ENCODE data around the gene ARAP2.

DNA sequence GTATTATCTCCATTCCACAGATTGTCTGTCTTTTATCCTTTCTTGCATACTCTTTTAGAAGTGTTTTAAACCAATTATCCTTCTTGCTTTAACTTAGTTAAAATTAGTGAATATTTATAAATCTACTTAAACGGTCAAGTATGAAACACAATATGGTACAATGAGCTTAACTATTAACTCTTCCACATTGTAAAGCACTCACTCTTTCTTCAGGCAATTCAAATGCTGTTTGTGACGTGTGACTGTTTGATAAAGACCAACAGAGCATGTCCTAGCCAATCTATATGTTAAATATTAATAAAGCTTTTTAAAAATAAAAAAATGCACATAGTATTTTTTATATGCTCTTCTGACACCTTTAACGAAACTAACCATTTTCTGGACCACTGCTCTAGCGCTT lies 192.7 kb downstream of the ARAP2 start:
- TF ChIP-seq, protein P1, sequence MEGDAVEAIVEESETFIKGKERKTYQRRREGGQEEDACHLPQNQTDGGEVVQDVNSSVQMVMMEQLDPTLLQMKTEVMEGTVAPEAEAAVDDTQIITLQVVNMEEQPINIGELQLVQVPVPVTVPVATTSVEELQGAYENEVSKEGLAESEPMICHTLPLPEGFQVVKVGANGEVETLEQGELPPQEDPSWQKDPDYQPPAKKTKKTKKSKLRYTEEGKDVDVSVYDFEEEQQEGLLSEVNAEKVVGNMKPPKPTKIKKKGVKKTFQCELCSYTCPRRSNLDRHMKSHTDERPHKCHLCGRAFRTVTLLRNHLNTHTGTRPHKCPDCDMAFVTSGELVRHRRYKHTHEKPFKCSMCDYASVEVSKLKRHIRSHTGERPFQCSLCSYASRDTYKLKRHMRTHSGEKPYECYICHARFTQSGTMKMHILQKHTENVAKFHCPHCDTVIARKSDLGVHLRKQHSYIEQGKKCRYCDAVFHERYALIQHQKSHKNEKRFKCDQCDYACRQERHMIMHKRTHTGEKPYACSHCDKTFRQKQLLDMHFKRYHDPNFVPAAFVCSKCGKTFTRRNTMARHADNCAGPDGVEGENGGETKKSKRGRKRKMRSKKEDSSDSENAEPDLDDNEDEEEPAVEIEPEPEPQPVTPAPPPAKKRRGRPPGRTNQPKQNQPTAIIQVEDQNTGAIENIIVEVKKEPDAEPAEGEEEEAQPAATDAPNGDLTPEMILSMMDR (IDR thresholded peaks at IDR 0.05 in 8 of 11, conservative IDR thresholded peaks at IDR 0.05 in 3 of 11): no peak
- TF ChIP-seq POLR2AphosphoS5 (IDR thresholded peaks at IDR 0.05): no peak
- TF ChIP-seq POLR2A (IDR thresholded peaks at IDR 0.05): no peak

All from spleen (tissue), 7 donors.